Adrenal gland (tissue), 5 donors: ENCODE measurements around the gene KCNAB1.

Experiments
- POLR2A ChIP-seq, 2 donors: fragments of 450-650 bp; IDR thresholded peaks; one replicate each; pipeline ENCODE4 v1.6.1; 2017; ENCODE audit warnings: antibody characterized with exemption in 2 of 2, mild to moderate bottlenecking in 2 of 2, moderate library complexity in 1 of 2
- TF ChIP-seq, protein P1 (sequence below), 6 experiments: fragments of 450-650 bp in 4 of 6; fragments of 200-600 bp in 2 of 6; sonication (generic) in 1 of 6; IDR thresholded peaks; 1 replicate in 5 of 6; 2 replicates in 1 of 6; pipeline versions ENCODE4 v1.5.1 to v1.8.0; 2016 to 2021; ENCODE audit warnings: antibody characterized with exemption in 6 of 6, mild to moderate bottlenecking in 2 of 6, moderate library complexity in 1 of 6
- donor health status: DM: no; HTN: no; CAD: no.

DNA sequence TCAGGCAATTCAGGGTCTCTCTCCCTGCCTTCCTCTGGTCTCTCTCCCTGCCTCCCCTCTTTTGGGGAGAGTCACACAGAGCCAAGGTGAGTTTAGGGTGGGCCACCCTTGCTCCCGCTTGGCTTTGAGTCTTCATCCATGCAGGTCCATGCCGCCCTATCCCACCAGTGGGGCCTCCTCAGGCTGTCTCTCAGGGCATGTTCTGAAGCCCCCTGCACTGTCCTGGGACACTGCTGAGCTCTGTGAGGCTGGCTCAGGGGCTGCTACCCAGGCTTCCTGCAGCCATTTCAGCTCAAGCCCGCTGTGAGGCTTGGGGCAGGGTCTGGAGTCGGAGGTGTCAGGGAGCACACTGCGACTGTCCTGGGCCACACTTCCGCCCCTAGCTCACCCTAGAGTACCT, 231.4 kb downstream of the KCNAB1 start:
- TF ChIP-seq, protein P1, sequence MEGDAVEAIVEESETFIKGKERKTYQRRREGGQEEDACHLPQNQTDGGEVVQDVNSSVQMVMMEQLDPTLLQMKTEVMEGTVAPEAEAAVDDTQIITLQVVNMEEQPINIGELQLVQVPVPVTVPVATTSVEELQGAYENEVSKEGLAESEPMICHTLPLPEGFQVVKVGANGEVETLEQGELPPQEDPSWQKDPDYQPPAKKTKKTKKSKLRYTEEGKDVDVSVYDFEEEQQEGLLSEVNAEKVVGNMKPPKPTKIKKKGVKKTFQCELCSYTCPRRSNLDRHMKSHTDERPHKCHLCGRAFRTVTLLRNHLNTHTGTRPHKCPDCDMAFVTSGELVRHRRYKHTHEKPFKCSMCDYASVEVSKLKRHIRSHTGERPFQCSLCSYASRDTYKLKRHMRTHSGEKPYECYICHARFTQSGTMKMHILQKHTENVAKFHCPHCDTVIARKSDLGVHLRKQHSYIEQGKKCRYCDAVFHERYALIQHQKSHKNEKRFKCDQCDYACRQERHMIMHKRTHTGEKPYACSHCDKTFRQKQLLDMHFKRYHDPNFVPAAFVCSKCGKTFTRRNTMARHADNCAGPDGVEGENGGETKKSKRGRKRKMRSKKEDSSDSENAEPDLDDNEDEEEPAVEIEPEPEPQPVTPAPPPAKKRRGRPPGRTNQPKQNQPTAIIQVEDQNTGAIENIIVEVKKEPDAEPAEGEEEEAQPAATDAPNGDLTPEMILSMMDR (IDR thresholded peaks at IDR 0.05): no peak
- no peak for TF ChIP-seq POLR2A (IDR thresholded peaks at IDR 0.05)
